Natural killer cell (primary cell): ENCODE results near the gene BRI3. TPM values are rescaled to one million over a fixed set of nuclear protein-coding genes. Genes with fewer than 3 reads are reported as not detected.

Experiments
- ATAC-seq, 3 donors: fragments of 150-1000 bp in 2 of 3; fragments of 200-7000 bp in 1 of 3; cut with Tn5 transposase; 1 replicate in 1 of 3; 2 replicates in 2 of 3; pipeline ENCODE4 v1.10.0; 2021; ENCODE audit warnings: mild to moderate bottlenecking in 2 of 3, moderate library complexity in 2 of 3
- DNase-seq, 2 donors: peaks; one replicate each; pipeline versions ENCODE4 v3.0.0 to v3.0.0-alpha.2; 2013 to 2021; ENCODE audit warnings: mixed read lengths in 1 of 2
- H3K27ac ChIP-seq: one replicate; pipeline ENCODE4 v1.5.1; 2013; ENCODE audit warnings: mild to moderate bottlenecking, low read length
- H3K27me3 ChIP-seq: one replicate; pipeline ENCODE4 v1.6.1; 2013; ENCODE audit warnings: low read length; ENCODE audit not compliant: control insufficient read depth, insufficient read depth
- H3K36me3 ChIP-seq: one replicate; pipeline ENCODE4 v1.6.1; 2013; ENCODE audit warnings: low read length; ENCODE audit not compliant: control insufficient read depth, insufficient read depth
- H3K4me1 ChIP-seq: one replicate; pipeline ENCODE4 v1.6.1; 2013; ENCODE audit warnings: low read length; ENCODE audit not compliant: control insufficient read depth, insufficient read depth
- H3K4me3 ChIP-seq: one replicate; pipeline ENCODE4 v1.5.1; 2013; ENCODE audit warnings: low read length
- H3K9me3 ChIP-seq: one replicate; pipeline ENCODE4 v1.6.1; 2013; ENCODE audit warnings: low read length; ENCODE audit not compliant: control insufficient read depth, insufficient read depth
- H3K27ac Mint-ChIP-seq, 2 donors: one replicate each; pipeline ENCODE4 v1.8.0; 2022; ENCODE audit warnings: mild to moderate bottlenecking in 2 of 2, mixed read lengths in 2 of 2, moderate library complexity in 1 of 2
- H3K27me3 Mint-ChIP-seq, 2 donors: one replicate each; pipeline ENCODE4 v1.8.0; 2022; ENCODE audit warnings: low read depth in 2 of 2, mixed read lengths in 2 of 2
- H3K36me3 Mint-ChIP-seq: one replicate; pipeline ENCODE4 v1.8.0; 2022; ENCODE audit warnings: mixed read lengths
- H3K4me1 Mint-ChIP-seq, 2 donors: one replicate each; pipeline ENCODE4 v1.8.0; 2022; ENCODE audit warnings: mixed read lengths in 2 of 2
- H3K4me3 Mint-ChIP-seq: one replicate; pipeline ENCODE4 v1.8.0; 2022; ENCODE audit warnings: mild to moderate bottlenecking, moderate library complexity, mixed read lengths
- H3K9me3 Mint-ChIP-seq, 2 donors: one replicate each; pipeline ENCODE4 v1.8.0; 2022; ENCODE audit warnings: mixed read lengths in 2 of 2
- WGBS: methylation state at CpG from one replicate; pipeline ENCODE4 v1.1.7; 2013; ENCODE audit warnings: missing lambda C conversion rate; ENCODE audit not compliant: insufficient coverage; 5-methylcytosine and 5-hydroxymethylcytosine counted together
- intact Hi-C: fragments of 100-400 bp; cut with micrococcal nuclease; formaldehyde crosslinking; loops from one replicate; pipeline ENCODE4 v1.14.2; 2022
- total RNA-seq, 4 donors: library from RNA; stranded (reverse); fragments of 120-200 nt in 1 of 4; gene quantifications; one replicate each; pipeline versions ENCODE4 v1.2.3 to v1.2.4, GENCODE V29; 2013 to 2022
- TF ChIP-seq, protein P1 (sequence below): fragments of 200-600 bp; IDR thresholded peaks from one replicate; pipeline ENCODE4 v1.8.0; 2022; ENCODE audit warnings: antibody characterized with exemption

Gene BRI3
- total RNA-seq, 3 donors from 2014 or later (not counting 1 experiment from before 2014, with no cell fraction given), result 81.9 to 97.1 (median 90.0) TPM

DNA sequence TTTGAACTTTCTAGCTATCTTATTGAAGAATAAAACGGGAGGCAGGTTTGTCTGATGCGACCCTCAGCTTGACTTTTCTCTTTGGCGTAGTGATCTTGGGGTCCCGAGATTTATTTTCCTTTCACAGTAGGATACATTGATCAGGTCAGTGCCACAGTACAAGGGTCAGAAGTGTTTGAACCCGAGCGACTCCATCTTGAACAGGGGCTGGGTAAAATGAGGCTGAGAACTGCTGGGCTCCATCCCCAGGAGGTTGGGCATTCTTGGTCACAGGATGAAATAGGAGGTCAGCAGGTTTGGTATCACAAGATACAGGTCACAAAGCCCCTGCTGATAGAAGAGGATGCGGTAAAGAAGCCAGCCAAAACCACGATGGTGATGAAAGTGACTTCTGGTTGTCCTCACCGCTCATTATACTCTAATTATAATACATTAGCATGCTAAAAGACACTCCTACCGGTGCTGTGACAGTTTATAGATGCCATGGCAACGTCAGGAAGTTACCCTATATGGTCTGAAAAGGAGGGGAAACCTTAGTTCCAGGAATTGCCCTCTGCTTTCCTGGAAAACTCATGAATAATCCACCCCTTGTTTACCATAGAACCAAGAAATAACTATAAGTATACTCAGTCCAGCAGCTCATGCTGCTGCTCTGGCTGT, 26.4 kb upstream of the BRI3 start:
- TF ChIP-seq, protein P1, sequence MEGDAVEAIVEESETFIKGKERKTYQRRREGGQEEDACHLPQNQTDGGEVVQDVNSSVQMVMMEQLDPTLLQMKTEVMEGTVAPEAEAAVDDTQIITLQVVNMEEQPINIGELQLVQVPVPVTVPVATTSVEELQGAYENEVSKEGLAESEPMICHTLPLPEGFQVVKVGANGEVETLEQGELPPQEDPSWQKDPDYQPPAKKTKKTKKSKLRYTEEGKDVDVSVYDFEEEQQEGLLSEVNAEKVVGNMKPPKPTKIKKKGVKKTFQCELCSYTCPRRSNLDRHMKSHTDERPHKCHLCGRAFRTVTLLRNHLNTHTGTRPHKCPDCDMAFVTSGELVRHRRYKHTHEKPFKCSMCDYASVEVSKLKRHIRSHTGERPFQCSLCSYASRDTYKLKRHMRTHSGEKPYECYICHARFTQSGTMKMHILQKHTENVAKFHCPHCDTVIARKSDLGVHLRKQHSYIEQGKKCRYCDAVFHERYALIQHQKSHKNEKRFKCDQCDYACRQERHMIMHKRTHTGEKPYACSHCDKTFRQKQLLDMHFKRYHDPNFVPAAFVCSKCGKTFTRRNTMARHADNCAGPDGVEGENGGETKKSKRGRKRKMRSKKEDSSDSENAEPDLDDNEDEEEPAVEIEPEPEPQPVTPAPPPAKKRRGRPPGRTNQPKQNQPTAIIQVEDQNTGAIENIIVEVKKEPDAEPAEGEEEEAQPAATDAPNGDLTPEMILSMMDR, result no peak
- peak overlapping the region; percentile 43 for H3K4me3 Mint-ChIP-seq
- H3K27me3 Mint-ChIP-seq, result no peaks in the 10 kb centered on the region
- Histone ChIP-seq H3K4me3 (no peak overlapping the region), H3K27me3 (no peaks in the 10 kb centered on the region), H3K27ac (no peak overlapping the region), H3K36me3 (peaks cover 6% of the 10 kb centered on the region), H3K4me1 (peaks cover 33% of the 10 kb centered on the region), H3K9me3 (no peaks in the 10 kb centered on the region)
- peak in 2 of 3 donors; percentile 2 to 7 for ATAC-seq
- H3K4me1 Mint-ChIP-seq, result peaks cover 43 to 52% of the 10 kb centered on the region in 2 donors
- intact Hi-C loops, result loop anchor here (10.0 kb wide), 1 partner anchor 120 kb away; no protein-coding TSS in a partner anchor
- H3K36me3 Mint-ChIP-seq, result no peaks in the 10 kb centered on the region
- peak overlapping the region; percentile 57 to 84 for H3K27ac Mint-ChIP-seq
- WGBS, result 81% methylated on average over 9 of the region's 11 CpGs
- peak in 1 of 2 donors; percentile 39 for DNase-seq
- no peaks in the 10 kb centered on the region for H3K9me3 Mint-ChIP-seq

DNA sequence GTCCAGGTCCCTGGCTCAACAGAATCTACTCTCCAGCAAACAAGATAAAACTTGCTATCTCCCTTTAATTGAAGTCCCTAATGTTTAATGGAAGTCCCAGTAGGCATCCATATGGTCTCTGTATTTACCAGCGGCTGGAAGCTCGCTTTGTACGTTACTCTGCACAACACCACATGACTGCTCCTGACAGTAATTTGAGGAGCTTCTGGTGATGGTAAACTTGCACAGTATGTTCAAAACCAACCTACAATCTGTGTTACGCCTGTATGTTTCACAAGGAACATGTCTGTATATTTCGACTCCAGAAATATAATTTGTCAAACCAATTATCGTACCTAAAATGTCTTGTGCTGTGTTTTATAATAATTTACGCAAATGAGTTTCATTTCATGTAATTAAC, 25.1 kb upstream of the BRI3 start:
- no peaks in the 10 kb centered on the region for H3K9me3 ChIP-seq
- TF ChIP-seq, protein P1, result no peak
- peaks cover 19% of the 10 kb centered on the region for H3K4me1 ChIP-seq
- H3K27me3 ChIP-seq, result no peaks in the 10 kb centered on the region
- ATAC-seq (no peak), DNase-seq (no peak)
- H3K36me3 Mint-ChIP-seq, result no peaks in the 10 kb centered on the region
- peak overlapping the region; percentile 36 to 45 for H3K27ac Mint-ChIP-seq
- peaks cover 33 to 42% of the 10 kb centered on the region in 2 donors for H3K4me1 Mint-ChIP-seq
- intact Hi-C loops, result loop anchor here (10.0 kb wide), 1 partner anchor 122 kb away; no protein-coding TSS in a partner anchor
- H3K9me3 Mint-ChIP-seq, result no peaks in the 10 kb centered on the region
- no peak overlapping the region for H3K4me3 ChIP-seq
- WGBS, result 98% methylated on average over 5 of the region's 7 CpGs
- no peaks in the 10 kb centered on the region for H3K27me3 Mint-ChIP-seq
- no peak overlapping the region for H3K27ac ChIP-seq
- H3K4me3 Mint-ChIP-seq, result no peak overlapping the region
- H3K36me3 ChIP-seq, result peaks cover 8% of the 10 kb centered on the region

DNA sequence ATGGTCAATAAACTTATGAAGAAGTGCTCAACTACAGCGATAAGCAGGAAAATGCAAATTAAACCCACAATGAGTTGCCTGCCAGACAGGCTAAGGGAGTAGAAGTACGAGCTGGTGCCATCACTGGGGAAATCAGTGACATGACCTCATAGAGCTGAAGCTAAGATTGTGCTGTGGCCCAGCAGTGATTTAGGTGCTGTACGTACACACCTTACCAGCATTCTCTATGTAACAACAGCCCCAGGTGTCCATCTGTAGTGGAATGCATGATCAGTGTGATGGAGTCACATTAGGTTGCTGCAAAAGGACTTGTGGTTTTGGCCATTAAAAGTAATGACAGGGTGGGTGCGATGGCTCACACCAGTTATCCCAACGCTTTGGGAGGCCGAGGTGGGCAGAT, 23.8 kb upstream of the BRI3 start:
- peaks cover 12% of the 10 kb centered on the region for H3K4me1 ChIP-seq
- intact Hi-C loops, result loop anchor here (10.0 kb wide), 1 partner anchor 123 kb away; no protein-coding TSS in a partner anchor
- H3K4me3 Mint-ChIP-seq, result no peak overlapping the region
- no peaks in the 10 kb centered on the region for H3K36me3 Mint-ChIP-seq
- TF ChIP-seq, protein P1, result no peak
- DNase-seq, result no peak
- H3K27me3 Mint-ChIP-seq, result no peaks in the 10 kb centered on the region
- no peaks in the 10 kb centered on the region for H3K9me3 ChIP-seq
- H3K4me3 ChIP-seq, result no peak overlapping the region
- H3K27ac ChIP-seq, result no peak overlapping the region
- H3K27ac Mint-ChIP-seq, result no peak overlapping the region
- peaks cover 13% of the 10 kb centered on the region for H3K36me3 ChIP-seq
- no peaks in the 10 kb centered on the region for H3K9me3 Mint-ChIP-seq
- H3K4me1 Mint-ChIP-seq, result peaks cover 24 to 29% of the 10 kb centered on the region in 2 donors
- 93% methylated on average over 5 of the region's 6 CpGs for WGBS
- no peaks in the 10 kb centered on the region for H3K27me3 ChIP-seq
- no peak for ATAC-seq
